Activated CD4-positive, alpha-beta T cell treated with anti-CD3 and anti-CD28 coated beads for 48 hours (primary cell): ENCODE measurements around the gene DTL.
A peak's percentile ranks its signal among the peaks of the same experiment; 100 is the strongest.
"Not testable (repeated sequence)": the region's sequence is repeated elsewhere in the genome, so short reads cannot be mapped to it uniquely, and the experiment has no call there.

ENCODE experiments used
- DNase-seq: peaks from one replicate; pipeline ENCODE4 v3.0.0-alpha.2; 2020

Gene DTL

GRCh38 chr1:212035123-212035834, at the start of gene DTL, which contains the start of gene INTS7:
Gene DTL (plus strand): TSS chr1:212035748. CDS start chr1:212035891, 143 bp downstream.
Gene INTS7 (minus strand): TSS chr1:212035557. CDS start chr1:212035437, 120 bp downstream.
- DNase-seq, result peak; percentile 99

GRCh38 chr1:211986628-211987254, 48.8 kb upstream of the DTL start:
- DNase-seq, result no peak

- DNase-seq, result no peak
Measured at GRCh38 chr1:211991695-211992094, 43.9 kb upstream of the DTL start.

GRCh38 chr1:211997426-211997825, 38.1 kb upstream of the DTL start:
- not testable (repeated sequence) for DNase-seq

- no peak for DNase-seq
Measured at GRCh38 chr1:212002536-212002935, 33.0 kb upstream of the DTL start.

GRCh38 chr1:212004895-212005608, 30.5 kb upstream of the DTL start:
- no peak for DNase-seq

GRCh38 chr1:212007178-212007577, 28.4 kb upstream of the DTL start:
- no peak for DNase-seq

- no peak for DNase-seq
Measured at GRCh38 chr1:212007886-212008285, 27.7 kb upstream of the DTL start.

GRCh38 chr1:212009561-212009960, 26.0 kb upstream of the DTL start:
- no peak for DNase-seq

GRCh38 chr1:212010004-212010403, 25.5 kb upstream of the DTL start:
- no peak for DNase-seq

- peak; percentile 74 for DNase-seq
Measured at GRCh38 chr1:212012034-212012740, 23.4 kb upstream of the DTL start.

- DNase-seq, result no peak
Measured at GRCh38 chr1:212013672-212014071, 21.9 kb upstream of the DTL start.

GRCh38 chr1:212020975-212021374, 14.6 kb upstream of the DTL start:
- DNase-seq, result no peak

- DNase-seq, result no peak
Measured at GRCh38 chr1:212021563-212021962, 14.0 kb upstream of the DTL start.

GRCh38 chr1:212022908-212023307, 12.6 kb upstream of the DTL start:
- not testable (repeated sequence) for DNase-seq

GRCh38 chr1:212024469-212025149, 10.9 kb upstream of the DTL start:
- DNase-seq, result no peak

GRCh38 chr1:212027727-212028126, 7.8 kb upstream of the DTL start:
- not testable (repeated sequence) for DNase-seq

- no peak for DNase-seq
Measured at GRCh38 chr1:212030936-212031528, 4.5 kb upstream of the DTL start.

GRCh38 chr1:212034516-212035122, 929 bp upstream of the DTL start:
- peak; percentile 11 for DNase-seq

- DNase-seq, result no peak
Measured at GRCh38 chr1:212035835-212036605, 472 bp downstream of the DTL start.

GRCh38 chr1:212037900-212038299, 2.4 kb downstream of the DTL start:
- DNase-seq, result no peak
